ENCODE results near the gene CACNA1F.

DNA sequence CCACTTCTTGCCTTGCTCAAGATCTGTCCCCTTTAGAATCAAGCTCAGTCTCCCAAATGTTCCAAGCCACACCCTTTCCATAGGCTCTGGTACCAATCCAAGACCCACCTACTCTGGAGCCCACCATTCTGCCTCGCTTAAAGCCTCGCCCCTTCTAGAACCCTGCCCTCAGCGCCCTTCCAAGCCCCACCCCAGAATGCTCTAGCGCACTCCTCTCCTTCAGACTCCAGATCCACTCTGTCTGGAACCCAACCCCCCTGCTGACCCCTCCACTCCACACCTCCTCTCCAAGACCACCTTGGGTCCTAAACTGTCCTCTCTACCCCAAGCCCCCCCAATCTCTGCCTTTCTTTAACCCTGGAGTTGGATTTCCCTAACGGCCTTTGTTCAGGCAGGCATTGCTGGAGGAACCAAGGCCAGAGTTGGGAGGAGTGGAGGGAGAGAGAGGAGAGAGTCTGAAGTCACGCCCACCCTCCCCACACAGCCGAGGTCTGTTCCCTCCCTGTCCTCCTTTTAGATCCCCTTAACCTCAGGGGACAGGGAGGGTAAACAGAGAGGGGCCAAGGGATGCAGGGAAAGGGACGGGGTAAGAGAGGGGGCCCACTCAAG is 44.6 kb downstream of the CACNA1F start:
- TF ChIP-seq CTCF (IDR thresholded peaks at IDR 0.05) (no peak), POLR2A (IDR thresholded peaks at IDR 0.05) (no peak)
